Psoas muscle (tissue), 8 donors: Measurements from ENCODE around the gene FOXK2. TPM values are rescaled to one million over a fixed set of nuclear protein-coding genes. Genes with fewer than 3 reads are reported as not detected.

Source experiments
- ATAC-seq, 4 donors: fragments of 200-7000 bp; cut with Tn5 transposase; one replicate each; pipeline ENCODE4 v1.9.1; 2020; ENCODE audit warnings: moderate library complexity in 3 of 4, mild to moderate bottlenecking in 2 of 4
- DNase-seq, 2 donors: peaks; one replicate each; pipeline ENCODE4 v3.0.0-alpha.2; 2020
- H3K27ac ChIP-seq: fragments of 200-600 bp; one replicate; pipeline ENCODE4 v1.8.0; 2022
- H3K27me3 ChIP-seq, 3 donors: fragments of 200-600 bp in 1 of 3; one replicate each; pipeline versions ENCODE4 v1.6.1 to v1.8.0; 2013 to 2022; ENCODE audit warnings: low read length in 2 of 3, mild to moderate bottlenecking in 2 of 3, moderate library complexity in 1 of 3; ENCODE audit not compliant: insufficient read depth in 3 of 3
- H3K36me3 ChIP-seq, 2 donors: fragments of 200-600 bp in 1 of 2; one replicate each; pipeline versions ENCODE4 v1.6.1 to v1.8.0; 2013 to 2022; ENCODE audit warnings: low read depth in 1 of 2, mild to moderate bottlenecking in 1 of 2, moderate library complexity in 1 of 2; ENCODE audit not compliant: insufficient read depth in 1 of 2
- H3K4me1 ChIP-seq: fragments of 200-600 bp; one replicate; pipeline ENCODE4 v1.8.0; 2022
- H3K4me3 ChIP-seq: fragments of 200-600 bp; one replicate; pipeline ENCODE4 v1.8.0; 2022; ENCODE audit warnings: mild to moderate bottlenecking
- H3K9me3 ChIP-seq: fragments of 200-600 bp; one replicate; pipeline ENCODE4 v1.8.0; 2022
- CTCF ChIP-seq: fragments of 200-600 bp; IDR thresholded peaks from one replicate; pipeline ENCODE4 v1.8.0; 2022; ENCODE audit warnings: antibody characterized with exemption
- WGBS, 3 donors: extraction: QIAGEN DNeasy Blood & Tissue Kit; methylation state at CpG; one replicate each; pipeline versions ENCODE4 v1.1.6 to v1.1.7; 2013; 5-methylcytosine and 5-hydroxymethylcytosine counted together
- intact Hi-C, 2 donors: fragments of 100-400 bp; cut with DNase I; formaldehyde crosslinking; loops; one replicate each; pipeline versions ENCODE4 v1.11.0 to v1.14.2; 2022
- polyA plus RNA-seq, 3 donors: library from polyadenylated mRNA; stranded (reverse); fragments of 200-250 nt; gene quantifications; one replicate each; pipeline ENCODE4 v1.2.3, GENCODE V29; 2013
- total RNA-seq, 4 donors: library from RNA; stranded (reverse); fragmentation: NEBNext Ultra II Directional in 2 of 4; extraction: Animal tissue kit (Norgen Biotek cat#: 25700) in 2 of 4; gene quantifications; one replicate each; pipeline versions ENCODE4 v1.2.1 to v1.2.4, GENCODE V29; 2021 to 2023
- donor health status: healthy with polysubstance abuse.
- donor health status: DM: no; HTN: no; CAD: no; lungs with moderate emphysema.
- donor health status: Bipolar disorder and iron deficiency.
- donor health status: healthy.
- donor health status: DM: yes; HTN: yes; CAD: no.
- donor health status: DM: no; HTN: no; CAD: no.
- donor health status: DM: no; HTN: no; CAD: no.
- donor health status: DM: yes; HTN: yes; CAD: no.

The FOXK2 gene
- total and polyA plus RNA-seq, 7 donors, result 38.9 to 96.4 (median 63.8) TPM

- 28 to 41% (median 31%) methylated on average over 16 of the region's 16 CpGs for WGBS, 3 donors
- H3K4me3 ChIP-seq, result peak overlapping the region; percentile 48
- H3K27ac ChIP-seq, result peak overlapping the region; percentile 66
- no peaks in the 10 kb centered on the region for H3K36me3 ChIP-seq
- ATAC-seq, result peak; percentile 45 to 68 (median 54)
- peaks cover 3% of the 10 kb centered on the region for H3K9me3 ChIP-seq
- peaks cover 37% of the 10 kb centered on the region for H3K4me1 ChIP-seq
- peak; percentile 53 to 71 for DNase-seq
- no peaks in the 10 kb centered on the region for H3K27me3 ChIP-seq
- intact Hi-C loops, result no loop called here
- no peak for TF ChIP-seq CTCF
These were observed 25.0 kb downstream of the FOXK2 start for GRCh38 chr17:82544431-82545070.

GRCh38 chr17:82545071-82545462, 25.5 kb downstream of the FOXK2 start:
- Histone ChIP-seq H3K36me3 (no peaks in the 10 kb centered on the region), H3K4me1 (peaks cover 39% of the 10 kb centered on the region), H3K4me3 (peak overlapping the region; percentile 48), H3K9me3 (peaks cover 3% of the 10 kb centered on the region), H3K27ac (peak overlapping the region; percentile 66), H3K27me3 (no peaks in the 10 kb centered on the region)
- intact Hi-C loops, result no loop called here
- DNase-seq (no peak), ATAC-seq (peak in 3 of 4 donors; percentile 36 to 64 (median 47))
- WGBS, 3 donors, result 36 to 55% (median 37%) methylated on average over 8 of the region's 8 CpGs
- no peak for TF ChIP-seq CTCF

GRCh38 chr17:82547981-82548380, 28.4 kb downstream of the FOXK2 start:
- Histone ChIP-seq H3K27ac (no peak overlapping the region), H3K4me1 (peaks cover 54% of the 10 kb centered on the region), H3K27me3 (no peaks in the 10 kb centered on the region), H3K9me3 (peaks cover 3% of the 10 kb centered on the region), H3K36me3 (no peaks in the 10 kb centered on the region), H3K4me3 (no peak overlapping the region)
- no peak for DNase-seq
- intact Hi-C loops, result no loop called here
- ATAC-seq, result no peak
- no peak for TF ChIP-seq CTCF
- 78 to 90% (median 80%) methylated on average over 4 of the region's 4 CpGs for WGBS, 3 donors

GRCh38 chr17:82548681-82549303, 29.3 kb downstream of the FOXK2 start:
- ATAC-seq, result no peak
- DNase-seq, result no peak
- Histone ChIP-seq H3K27ac (no peak overlapping the region), H3K36me3 (no peaks in the 10 kb centered on the region), H3K4me1 (peaks cover 54% of the 10 kb centered on the region), H3K9me3 (peaks cover 3% of the 10 kb centered on the region), H3K4me3 (no peak overlapping the region), H3K27me3 (no peaks in the 10 kb centered on the region)
- 21 to 40% (median 23%) methylated on average over 15 of the region's 15 CpGs for WGBS, 3 donors
- TF ChIP-seq CTCF, result no peak
- intact Hi-C loops, result no loop called here
